Keratinocyte (primary cell): ENCODE measurements around the gene AP2A2.

Experiments
- EZH2 ChIP-seq: IDR thresholded peaks from one replicate; pipeline ENCODE4 v1.6.1; 2012; ENCODE audit warnings: inconsistent platforms, mild to moderate bottlenecking, low read length, moderate library complexity
- TF ChIP-seq, protein P1 (sequence below), 3 experiments: IDR thresholded peaks in 1 of 3; conservative IDR thresholded peaks in 1 of 3; optimal IDR thresholded peaks in 1 of 3; 2 replicates in 2 of 3; 3 replicates in 1 of 3; pipeline versions ENCODE3 to v1.5.1; 2011; ENCODE audit warnings: low read length in 3 of 3, mild to moderate bottlenecking in 3 of 3, moderate library complexity in 2 of 3, control low read depth in 1 of 3, inconsistent platforms in 1 of 3; ENCODE audit not compliant: insufficient read depth in 2 of 3; ENCODE audit errors: extremely low read depth in 1 of 3

DNA sequence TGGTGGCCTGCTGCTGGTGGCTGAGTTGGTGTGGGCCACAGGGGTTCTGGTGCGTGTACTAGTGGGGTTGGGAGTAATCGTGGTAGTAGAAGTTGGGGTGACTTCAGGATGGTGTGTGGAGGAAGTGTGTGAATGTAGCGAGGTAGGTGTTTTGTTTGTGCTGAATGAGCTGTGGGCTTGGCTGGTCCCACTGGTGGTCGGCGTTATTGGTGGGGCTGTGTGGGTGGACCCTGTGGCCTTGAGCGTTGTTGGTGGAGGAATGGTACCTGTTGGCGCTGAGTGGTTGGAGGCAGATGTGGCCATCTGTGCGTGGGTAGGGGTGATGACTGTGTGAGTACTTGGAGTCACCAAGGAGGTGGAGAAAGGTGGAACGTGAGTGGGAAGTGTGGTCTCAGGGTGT is 92.4 kb downstream of the AP2A2 start:
- TF ChIP-seq, protein P1, sequence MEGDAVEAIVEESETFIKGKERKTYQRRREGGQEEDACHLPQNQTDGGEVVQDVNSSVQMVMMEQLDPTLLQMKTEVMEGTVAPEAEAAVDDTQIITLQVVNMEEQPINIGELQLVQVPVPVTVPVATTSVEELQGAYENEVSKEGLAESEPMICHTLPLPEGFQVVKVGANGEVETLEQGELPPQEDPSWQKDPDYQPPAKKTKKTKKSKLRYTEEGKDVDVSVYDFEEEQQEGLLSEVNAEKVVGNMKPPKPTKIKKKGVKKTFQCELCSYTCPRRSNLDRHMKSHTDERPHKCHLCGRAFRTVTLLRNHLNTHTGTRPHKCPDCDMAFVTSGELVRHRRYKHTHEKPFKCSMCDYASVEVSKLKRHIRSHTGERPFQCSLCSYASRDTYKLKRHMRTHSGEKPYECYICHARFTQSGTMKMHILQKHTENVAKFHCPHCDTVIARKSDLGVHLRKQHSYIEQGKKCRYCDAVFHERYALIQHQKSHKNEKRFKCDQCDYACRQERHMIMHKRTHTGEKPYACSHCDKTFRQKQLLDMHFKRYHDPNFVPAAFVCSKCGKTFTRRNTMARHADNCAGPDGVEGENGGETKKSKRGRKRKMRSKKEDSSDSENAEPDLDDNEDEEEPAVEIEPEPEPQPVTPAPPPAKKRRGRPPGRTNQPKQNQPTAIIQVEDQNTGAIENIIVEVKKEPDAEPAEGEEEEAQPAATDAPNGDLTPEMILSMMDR (optimal IDR thresholded peaks at IDR 0.05 in 1 of 3, IDR thresholded peaks at IDR 0.05 in 1 of 3, conservative IDR thresholded peaks at IDR 0.05 in 1 of 3; ENCODE audit: extremely low read depth in 1 of 3, insufficient read depth in 2 of 3, low read length in 3 of 3), result no peak
- no peak for TF ChIP-seq EZH2
